Central memory CD8-positive, alpha-beta T cell (primary cell): Measurements from ENCODE around the gene TNNT2.
A peak's percentile ranks its signal among the peaks of the same experiment; 100 is the strongest.

Experiments used
- ATAC-seq: fragments of 150-1000 bp; cut with Tn5 transposase; replicated peaks from 2 replicates; pipeline ENCODE4 v1.10.0; 2022; ENCODE audit warnings: mild to moderate bottlenecking, moderate FRiP score, moderate number of reproducible peaks; ENCODE audit not compliant: poor library complexity, severe bottlenecking; ENCODE audit errors: extremely low read depth
- DNase-seq, 2 donors: peaks; one replicate each; pipeline ENCODE4 v3.0.0; 2021; ENCODE audit warnings: low spot score in 2 of 2
- H3K27ac Mint-ChIP-seq: one replicate; pipeline ENCODE4 v1.8.0; 2022; ENCODE audit warnings: low read depth, mild to moderate bottlenecking, moderate library complexity, mixed read lengths
- H3K27me3 Mint-ChIP-seq: one replicate; pipeline ENCODE4 v1.8.0; 2022; ENCODE audit warnings: mixed read lengths
- H3K36me3 Mint-ChIP-seq: one replicate; pipeline ENCODE4 v1.8.0; 2022; ENCODE audit warnings: mild to moderate bottlenecking, moderate library complexity, mixed read lengths; ENCODE audit not compliant: insufficient read depth
- H3K4me1 Mint-ChIP-seq: one replicate; pipeline ENCODE4 v1.8.0; 2022; ENCODE audit warnings: mixed read lengths
- H3K4me3 Mint-ChIP-seq: one replicate; pipeline ENCODE4 v1.8.0; 2022; ENCODE audit warnings: mild to moderate bottlenecking, moderate library complexity, mixed read lengths
- H3K9me3 Mint-ChIP-seq: one replicate; pipeline ENCODE4 v1.8.0; 2022; ENCODE audit warnings: mixed read lengths

TNNT2 gene

DNA sequence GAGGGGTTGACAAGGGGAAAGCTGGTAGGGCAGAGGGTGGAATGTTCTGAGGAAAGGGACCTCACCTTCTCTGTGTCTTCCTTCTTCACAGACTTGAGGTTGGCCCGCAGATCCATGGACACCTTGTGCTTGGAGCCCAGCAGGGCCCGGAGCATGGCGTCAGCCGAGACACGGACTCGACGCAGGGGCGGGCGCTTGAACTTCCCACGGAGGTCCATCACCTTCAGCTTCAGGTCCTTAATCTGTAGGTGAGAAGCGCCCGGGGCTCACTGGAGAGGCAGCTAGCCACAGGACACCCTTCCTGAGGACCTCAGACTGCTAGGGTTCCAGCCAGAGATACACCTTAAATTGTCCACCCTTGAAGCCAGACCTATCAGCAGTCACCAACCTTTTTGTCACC is 33.8 kb upstream of the TNNT2 start:
- H3K4me3 Mint-ChIP-seq: no peak overlapping the region
- H3K9me3 Mint-ChIP-seq: no peaks in the 10 kb centered on the region
- peaks cover 3% of the 10 kb centered on the region for H3K36me3 Mint-ChIP-seq
- H3K27ac Mint-ChIP-seq: no peak overlapping the region
- H3K27me3 Mint-ChIP-seq: peaks cover 23% of the 10 kb centered on the region
- peaks cover 5% of the 10 kb centered on the region for H3K4me1 Mint-ChIP-seq
- ATAC-seq (no peak), DNase-seq (no peak)

DNA sequence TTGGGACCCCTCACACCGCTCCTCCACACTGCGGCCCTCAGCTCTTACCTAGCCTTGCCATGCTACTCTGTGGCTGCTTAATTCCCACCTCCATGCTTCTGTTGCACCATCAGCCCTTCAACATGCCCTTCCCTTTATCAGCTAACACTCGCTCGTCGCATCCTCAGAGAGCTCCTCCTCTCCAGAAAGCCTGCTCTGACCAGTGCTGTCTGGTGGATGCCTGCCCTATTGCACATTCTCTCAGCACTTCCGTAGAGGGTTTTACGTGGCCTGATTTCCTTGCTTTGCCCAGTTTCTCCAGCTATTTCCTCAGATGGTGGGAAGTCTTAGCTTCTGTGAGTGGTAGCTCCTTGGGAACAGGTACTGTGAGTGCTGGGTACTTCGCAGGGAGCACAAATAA is 32.0 kb upstream of the TNNT2 start:
- Mint-ChIP-seq H3K27me3 (peaks cover 9% of the 10 kb centered on the region), H3K36me3 (peaks cover 3% of the 10 kb centered on the region), H3K9me3 (no peaks in the 10 kb centered on the region), H3K4me3 (no peak overlapping the region), H3K27ac (no peak overlapping the region), H3K4me1 (peaks cover 5% of the 10 kb centered on the region)
- DNase-seq (no peak), ATAC-seq (no peak)

DNA sequence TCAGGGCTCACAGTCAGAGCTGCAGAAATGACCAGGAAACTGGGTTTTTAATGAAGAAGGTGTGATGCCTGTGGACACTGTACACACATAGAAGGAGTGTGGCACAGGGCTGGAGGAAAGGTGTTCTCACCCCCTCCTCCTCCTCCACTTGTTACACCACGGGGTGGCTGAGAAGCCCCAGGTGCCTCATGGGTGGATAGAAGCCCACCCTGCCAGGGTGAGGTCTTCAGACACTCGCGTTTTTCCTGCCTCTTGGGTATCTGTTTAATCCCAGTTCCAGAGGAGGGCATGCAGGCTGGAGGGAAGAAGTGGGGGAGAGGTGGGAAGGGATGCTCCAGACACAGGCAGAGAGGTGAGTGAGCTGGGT is 31.3 kb upstream of the TNNT2 start:
- Mint-ChIP-seq H3K36me3 (peaks cover 3% of the 10 kb centered on the region), H3K27me3 (peaks cover 9% of the 10 kb centered on the region), H3K4me3 (no peak overlapping the region), H3K9me3 (no peaks in the 10 kb centered on the region), H3K4me1 (peaks cover 5% of the 10 kb centered on the region), H3K27ac (no peak overlapping the region)
- ATAC-seq (no peak), DNase-seq (no peak)

DNA sequence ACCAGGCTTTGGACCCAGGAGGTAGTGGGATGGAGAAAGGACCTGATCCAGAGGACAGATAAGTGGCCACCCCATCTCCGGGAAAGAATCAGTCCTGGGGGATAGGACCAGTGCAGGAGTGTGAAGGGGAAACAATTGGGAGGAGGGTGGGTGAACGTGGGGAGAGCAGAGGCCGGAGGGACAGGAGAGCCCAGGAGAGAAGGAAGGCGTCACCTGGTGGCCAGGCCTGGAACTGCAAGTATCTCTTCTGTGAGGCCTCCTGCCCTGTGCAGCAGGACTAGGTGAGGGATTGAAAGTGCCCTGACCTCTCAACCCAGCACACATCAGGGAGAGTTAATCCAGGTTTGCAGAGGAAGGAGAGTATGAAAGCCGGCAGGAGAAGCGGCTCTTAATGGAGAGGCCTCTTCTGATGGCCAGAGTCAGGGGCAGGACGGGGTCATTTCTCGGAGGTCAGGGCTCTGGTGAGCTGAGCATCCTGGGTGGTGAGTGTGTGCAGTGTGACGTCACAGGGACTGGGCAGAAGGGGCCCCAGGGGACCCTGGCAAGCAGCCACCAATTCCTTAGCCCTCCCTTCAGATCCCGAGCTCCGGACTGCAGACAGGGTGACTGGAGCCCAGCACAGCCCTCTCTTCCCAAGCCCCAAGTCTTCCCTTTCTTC is 30.8 kb upstream of the TNNT2 start:
- peaks cover 9% of the 10 kb centered on the region for H3K27me3 Mint-ChIP-seq
- no peak overlapping the region for H3K27ac Mint-ChIP-seq
- DNase-seq (peak; percentile 41 to 55), ATAC-seq (peak; percentile 67)
- H3K9me3 Mint-ChIP-seq: no peaks in the 10 kb centered on the region
- peaks cover 5% of the 10 kb centered on the region for H3K4me1 Mint-ChIP-seq
- H3K36me3 Mint-ChIP-seq: peaks cover 3% of the 10 kb centered on the region
- H3K4me3 Mint-ChIP-seq: no peak overlapping the region

DNA sequence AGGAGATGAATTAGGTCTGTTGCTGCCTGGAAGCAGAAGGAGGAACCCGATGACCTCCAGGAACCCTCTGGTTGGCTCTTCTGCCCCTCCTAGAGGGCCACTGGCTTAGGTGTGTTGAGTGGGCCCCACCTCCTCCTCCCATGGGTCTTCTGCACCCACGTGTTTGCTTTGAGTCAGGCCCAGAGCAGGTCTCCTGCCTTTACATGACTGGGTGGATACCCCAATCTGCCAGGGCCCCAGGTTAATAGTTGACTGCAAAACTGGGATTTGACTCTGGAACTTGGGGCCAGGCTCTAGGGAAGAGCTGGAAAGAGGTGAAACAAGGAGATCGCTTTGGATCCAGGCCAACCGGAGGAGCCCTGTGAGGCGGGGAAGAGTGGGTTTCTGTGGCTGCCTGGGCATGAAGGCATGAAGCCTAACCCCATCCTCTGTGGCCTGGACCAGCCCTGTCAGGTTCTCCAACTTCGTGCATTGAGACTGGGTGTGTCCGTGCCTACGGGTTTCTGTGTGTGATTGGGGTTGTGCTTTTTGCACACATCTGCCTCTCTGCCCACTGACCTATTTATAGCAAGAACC is 29.4 kb upstream of the TNNT2 start:
- no peak overlapping the region for H3K27ac Mint-ChIP-seq
- DNase-seq (no peak), ATAC-seq (no peak)
- H3K27me3 Mint-ChIP-seq: peaks cover 9% of the 10 kb centered on the region
- H3K4me1 Mint-ChIP-seq: peaks cover 5% of the 10 kb centered on the region
- no peaks in the 10 kb centered on the region for H3K9me3 Mint-ChIP-seq
- peaks cover 3% of the 10 kb centered on the region for H3K36me3 Mint-ChIP-seq
- no peak overlapping the region for H3K4me3 Mint-ChIP-seq

DNA sequence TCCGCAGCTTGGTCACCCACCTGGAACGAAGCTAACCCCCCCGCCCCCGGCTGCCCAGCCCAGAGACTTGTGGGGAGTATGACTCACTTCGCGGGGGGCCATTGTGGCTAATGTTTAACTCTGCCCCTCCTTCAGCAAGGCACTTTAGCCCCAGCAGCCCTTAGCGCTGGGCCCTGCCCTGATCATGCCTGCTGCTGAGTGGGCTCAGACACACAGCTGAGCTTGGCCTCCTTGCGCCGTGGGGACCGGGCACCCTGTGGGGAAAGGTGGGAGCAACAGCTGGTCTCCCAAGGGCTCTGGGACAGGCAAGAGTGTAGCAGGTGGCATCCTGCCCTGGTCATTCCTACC is 28.0 kb upstream of the TNNT2 start:
- no peak overlapping the region for H3K27ac Mint-ChIP-seq
- DNase-seq (no peak), ATAC-seq (no peak)
- H3K4me1 Mint-ChIP-seq: peaks cover 5% of the 10 kb centered on the region
- H3K4me3 Mint-ChIP-seq: no peak overlapping the region
- peaks cover 9% of the 10 kb centered on the region for H3K27me3 Mint-ChIP-seq
- H3K36me3 Mint-ChIP-seq: peaks cover 3% of the 10 kb centered on the region
- H3K9me3 Mint-ChIP-seq: no peaks in the 10 kb centered on the region

DNA sequence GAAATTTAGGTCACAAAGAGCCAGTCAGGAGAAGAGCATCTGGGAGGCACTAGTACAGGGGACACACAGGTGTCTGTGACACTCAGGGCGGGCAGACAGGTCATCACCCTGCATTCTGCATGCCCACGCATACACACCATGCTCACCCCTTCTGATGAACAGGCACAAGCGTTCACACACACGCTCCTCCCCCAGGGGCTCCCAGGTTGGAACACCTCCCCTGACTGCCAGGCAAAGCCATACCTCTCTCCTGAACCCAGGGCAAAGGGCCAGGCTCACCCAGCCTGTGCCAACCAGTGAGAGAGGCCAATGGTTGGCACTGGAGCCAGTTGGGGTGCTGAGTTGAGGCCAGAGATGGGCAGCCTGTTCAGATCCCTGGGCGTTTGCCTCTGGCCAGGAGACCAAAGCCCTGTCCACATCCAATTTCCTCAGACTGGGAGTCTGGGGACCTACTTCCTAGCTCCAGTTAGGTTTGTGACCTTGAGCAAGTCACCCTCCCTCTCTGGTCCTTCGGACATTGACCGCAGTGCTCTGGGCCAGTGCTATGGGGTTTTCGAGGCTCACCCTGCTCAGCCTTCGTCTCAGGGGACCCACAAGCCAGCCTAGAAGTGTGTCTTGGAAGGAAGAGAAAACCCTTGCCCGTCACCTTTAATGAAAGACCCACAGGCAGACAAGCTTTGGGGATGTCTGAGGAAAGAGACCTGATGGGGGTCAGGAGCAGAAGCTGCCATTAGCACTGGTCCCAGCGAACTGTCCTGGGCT is 27.4 kb upstream of the TNNT2 start:
- Mint-ChIP-seq H3K27me3 (peaks cover 9% of the 10 kb centered on the region), H3K9me3 (no peaks in the 10 kb centered on the region), H3K4me3 (no peak overlapping the region), H3K4me1 (peaks cover 5% of the 10 kb centered on the region), H3K36me3 (peaks cover 3% of the 10 kb centered on the region), H3K27ac (no peak overlapping the region)
- DNase-seq: no peak
- no peak for ATAC-seq

DNA sequence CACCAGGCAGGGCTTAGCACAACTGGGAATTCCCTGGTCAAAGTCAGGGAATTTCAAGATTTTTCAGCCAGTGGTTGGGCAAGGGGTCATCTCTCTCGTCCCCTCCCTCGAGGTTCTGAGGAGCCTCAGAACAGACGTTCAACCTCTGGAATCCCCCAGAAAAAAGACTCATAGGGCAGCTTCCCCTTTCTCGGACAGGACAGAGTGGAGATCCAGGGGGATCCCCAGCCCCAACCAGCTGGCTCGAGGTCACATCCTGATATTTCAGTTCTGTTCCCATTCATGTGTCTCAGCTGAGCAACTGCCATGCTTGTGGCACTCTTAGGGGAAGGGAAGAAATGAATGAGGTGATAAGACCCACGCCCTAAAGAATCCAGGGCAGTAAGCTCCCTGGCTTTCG is 26.6 kb upstream of the TNNT2 start:
- ATAC-seq (no peak), DNase-seq (no peak)
- H3K27ac Mint-ChIP-seq: no peak overlapping the region
- peaks cover 2% of the 10 kb centered on the region for H3K27me3 Mint-ChIP-seq
- peaks cover 5% of the 10 kb centered on the region for H3K4me1 Mint-ChIP-seq
- H3K4me3 Mint-ChIP-seq: no peak overlapping the region
- no peaks in the 10 kb centered on the region for H3K9me3 Mint-ChIP-seq
- H3K36me3 Mint-ChIP-seq: peaks cover 3% of the 10 kb centered on the region

DNA sequence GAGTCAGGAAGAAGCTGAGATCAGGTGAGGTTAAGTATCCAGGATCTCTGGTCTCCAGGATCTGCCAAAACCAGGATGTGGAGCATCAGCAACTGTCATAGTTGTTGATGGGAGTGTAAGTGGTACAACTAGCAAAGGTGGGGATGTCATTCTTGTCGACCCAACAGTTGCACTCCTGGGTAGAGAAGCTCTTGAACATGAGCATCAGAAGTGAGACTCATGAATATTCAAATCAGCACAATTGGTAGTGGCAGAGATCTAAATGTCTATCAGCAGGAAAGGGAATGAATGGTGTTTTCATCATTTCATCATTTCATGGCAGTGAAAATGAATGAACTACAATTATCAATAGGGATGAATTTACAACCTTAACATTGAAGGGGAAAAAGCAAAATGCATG is 25.9 kb upstream of the TNNT2 start:
- Mint-ChIP-seq H3K4me3 (no peak overlapping the region), H3K27ac (no peak overlapping the region), H3K9me3 (no peaks in the 10 kb centered on the region), H3K4me1 (peaks cover 4% of the 10 kb centered on the region), H3K36me3 (peaks cover 2% of the 10 kb centered on the region), H3K27me3 (peaks cover 5% of the 10 kb centered on the region)
- DNase-seq: no peak
- no peak for ATAC-seq

DNA sequence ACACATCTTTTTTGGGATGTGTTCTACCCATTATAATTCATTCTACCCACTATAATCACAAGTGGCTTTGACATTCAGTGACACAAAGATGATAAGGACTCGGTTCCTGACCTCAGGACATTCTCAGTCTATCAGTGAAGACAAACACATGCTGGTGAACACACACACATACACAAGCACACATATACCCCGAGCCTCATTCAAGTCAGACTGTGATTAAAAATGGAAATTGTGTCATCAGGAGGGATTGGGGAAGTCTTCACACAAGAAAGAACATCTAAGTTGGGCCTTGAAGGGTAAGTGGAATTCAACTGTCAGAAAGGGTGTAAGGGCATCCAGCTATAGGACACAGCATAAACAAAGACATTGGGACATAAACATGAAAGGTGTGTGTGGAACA is 24.2 kb upstream of the TNNT2 start:
- H3K4me3 Mint-ChIP-seq: no peak overlapping the region
- H3K9me3 Mint-ChIP-seq: no peaks in the 10 kb centered on the region
- DNase-seq: no peak
- no peak for ATAC-seq
- H3K4me1 Mint-ChIP-seq: no peaks in the 10 kb centered on the region
- no peaks in the 10 kb centered on the region for H3K36me3 Mint-ChIP-seq
- peaks cover 20% of the 10 kb centered on the region for H3K27me3 Mint-ChIP-seq
- no peak overlapping the region for H3K27ac Mint-ChIP-seq

DNA sequence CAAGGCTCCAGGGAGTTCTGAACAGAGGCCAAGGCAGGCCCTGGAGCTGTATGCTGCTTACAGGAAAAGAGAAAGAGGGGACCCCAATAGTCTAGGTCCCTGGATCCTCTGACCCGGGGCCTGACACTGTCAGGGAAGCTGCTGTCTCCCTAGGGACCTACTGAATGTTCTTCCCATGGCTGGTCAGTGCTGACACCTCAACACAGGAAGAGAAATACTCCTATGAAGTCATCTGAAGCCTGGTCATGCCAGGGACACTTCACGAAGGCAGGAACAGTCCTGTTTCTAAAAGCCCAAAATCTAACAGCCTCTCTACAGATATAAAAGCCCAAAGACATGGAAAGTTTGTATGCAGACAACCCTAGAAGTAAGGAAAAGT is 23.4 kb upstream of the TNNT2 start:
- ATAC-seq (no peak), DNase-seq (no peak)
- Mint-ChIP-seq H3K4me1 (no peaks in the 10 kb centered on the region), H3K27me3 (peaks cover 29% of the 10 kb centered on the region), H3K9me3 (no peaks in the 10 kb centered on the region), H3K27ac (no peak overlapping the region), H3K4me3 (no peak overlapping the region), H3K36me3 (no peaks in the 10 kb centered on the region)

DNA sequence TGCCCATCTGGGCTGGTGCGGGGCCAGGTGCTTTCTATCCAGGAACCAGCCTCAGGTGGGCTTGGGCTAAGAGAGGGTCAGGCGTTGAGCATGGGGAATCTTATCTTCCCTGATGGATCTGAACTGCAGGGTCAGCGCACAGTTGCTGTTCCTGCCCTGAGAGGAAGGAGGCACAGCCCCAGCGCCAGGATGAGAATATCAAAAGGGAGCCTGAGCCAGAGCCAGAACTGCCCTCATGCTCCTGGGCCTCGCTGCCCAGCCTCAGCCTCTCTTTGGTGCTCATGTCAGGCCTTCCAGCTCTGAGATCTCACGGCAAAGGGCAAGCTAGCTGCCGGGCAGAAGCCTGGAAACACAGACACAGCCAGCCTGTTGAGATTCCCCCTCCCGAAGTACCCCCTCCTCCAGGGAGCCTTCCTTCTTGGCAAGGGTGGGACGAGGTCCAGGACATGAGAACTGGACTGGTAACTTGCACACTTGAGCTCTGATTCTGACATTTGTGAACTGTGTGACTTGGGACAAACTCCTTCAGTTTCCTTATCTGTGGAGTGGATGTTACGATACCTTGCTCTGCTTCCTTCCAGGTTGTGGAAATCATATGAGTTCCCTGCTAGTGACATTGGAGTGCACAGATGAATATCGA is 22.9 kb upstream of the TNNT2 start:
- H3K4me3 Mint-ChIP-seq: no peak overlapping the region
- DNase-seq (no peak), ATAC-seq (no peak)
- no peaks in the 10 kb centered on the region for H3K36me3 Mint-ChIP-seq
- no peaks in the 10 kb centered on the region for H3K4me1 Mint-ChIP-seq
- no peaks in the 10 kb centered on the region for H3K9me3 Mint-ChIP-seq
- no peak overlapping the region for H3K27ac Mint-ChIP-seq
- H3K27me3 Mint-ChIP-seq: peaks cover 34% of the 10 kb centered on the region
